Skeletal muscle cell (primary cell): Measurements from ENCODE around the gene CPSF4L.

Experiments used
- DNase-seq: peaks from one replicate; pipeline ENCODE4 v3.0.0-alpha.2; 2010; ENCODE audit warnings: low read depth
- H3K4me3 ChIP-seq: 2 replicates; pipeline ENCODE4 v1.5.1; 2011; ENCODE audit warnings: low read depth, mild to moderate bottlenecking, control low read depth, low read length, moderate library complexity

Gene CPSF4L

GRCh38 chr17:73210002-73210678, 51.5 kb downstream of the CPSF4L start:
- DNase-seq: no peak
- no peak overlapping the region for H3K4me3 ChIP-seq

DNA sequence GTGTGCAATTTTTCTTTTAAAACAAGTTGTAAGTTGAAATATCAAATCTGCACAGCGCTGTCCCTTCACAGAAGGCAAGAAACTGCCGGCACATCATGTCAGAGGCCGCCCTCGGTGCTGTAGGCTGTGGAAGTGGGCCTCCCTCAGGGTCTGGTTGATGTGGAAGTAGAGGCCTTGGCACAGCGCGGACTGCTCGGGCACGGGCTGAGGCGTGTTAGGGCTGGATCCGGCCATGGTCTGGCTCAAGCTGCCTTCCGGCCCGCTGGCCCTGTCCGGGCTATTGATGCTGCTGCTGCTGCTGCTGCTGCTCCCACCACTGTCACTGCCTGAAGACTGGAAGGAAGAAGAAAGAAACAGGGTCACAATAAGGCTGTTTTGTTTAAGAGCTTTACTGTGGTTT, 52.2 kb downstream of the CPSF4L start:
- DNase-seq: no peak
- H3K4me3 ChIP-seq: no peak overlapping the region

GRCh38 chr17:73208139-73208827, 53.4 kb downstream of the CPSF4L start:
- DNase-seq: no peak

DNA sequence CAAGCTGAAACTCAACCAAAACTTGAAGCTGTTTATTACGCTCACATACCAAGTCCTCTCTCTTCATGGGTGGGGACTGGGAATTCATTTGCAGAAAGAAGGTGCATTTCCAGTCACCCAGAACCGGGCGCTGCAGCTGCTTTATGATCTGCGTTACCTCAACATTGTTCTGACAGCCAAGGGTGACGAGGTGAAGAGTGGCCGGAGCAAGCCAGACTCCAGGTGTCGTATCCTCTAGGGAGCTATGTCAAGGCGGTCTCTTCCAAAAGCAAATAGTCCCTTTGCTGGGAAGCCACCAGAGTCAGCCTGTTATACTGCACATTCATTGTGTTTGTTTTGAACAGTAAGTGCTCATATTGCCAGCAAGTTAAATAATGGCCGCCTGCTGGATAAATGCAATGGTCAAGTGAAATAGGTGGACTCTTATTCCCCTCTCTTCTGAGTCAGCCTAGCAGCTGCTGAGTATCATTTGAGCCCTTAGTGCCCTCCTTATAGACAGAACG, 56.2 kb downstream of the CPSF4L start:
- H3K4me3 ChIP-seq: no peak overlapping the region
- no peak for DNase-seq

More at GRCh38 chr17:73208139-73208827, 53.4 kb downstream of the CPSF4L start:
- H3K4me3 ChIP-seq: no peak overlapping the region

DNA sequence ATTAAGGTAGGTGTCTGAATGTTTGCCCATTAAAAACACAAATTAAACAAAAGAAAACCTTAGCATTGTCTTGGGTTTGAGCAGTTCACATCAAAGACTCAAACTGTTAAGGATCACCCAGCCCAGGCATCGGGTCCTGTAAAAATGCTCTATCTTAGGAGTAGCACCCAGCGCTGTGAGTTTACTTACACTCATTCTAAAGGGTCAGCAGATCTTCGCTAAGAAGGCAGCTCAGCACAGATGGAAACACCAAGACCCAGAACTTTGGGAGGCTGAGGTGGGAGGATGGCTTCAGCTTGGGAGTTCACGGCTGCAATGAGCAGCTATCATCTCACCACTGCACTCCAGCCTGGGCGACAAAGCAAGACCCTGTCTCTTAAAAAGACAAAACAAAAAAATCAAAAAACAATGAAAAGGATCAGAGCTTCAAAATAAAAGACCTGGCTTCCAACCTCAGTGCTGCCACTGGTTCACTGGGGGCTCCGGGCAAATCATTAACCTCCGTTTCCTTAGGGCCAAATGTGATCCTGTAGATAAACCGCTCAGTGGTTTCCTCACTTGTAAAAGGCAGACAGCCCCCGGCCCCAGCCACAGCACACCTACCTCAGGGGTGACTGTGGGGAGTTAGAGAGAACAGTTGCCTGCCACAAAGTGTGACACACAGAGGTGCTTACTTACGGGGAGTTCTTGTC, 57.7 kb downstream of the CPSF4L start:
- no peak overlapping the region for H3K4me3 ChIP-seq
- DNase-seq: no peak

GRCh38 chr17:73203135-73203787, 58.4 kb downstream of the CPSF4L start:
- H3K4me3 ChIP-seq: no peak overlapping the region
- DNase-seq: no peak

DNA sequence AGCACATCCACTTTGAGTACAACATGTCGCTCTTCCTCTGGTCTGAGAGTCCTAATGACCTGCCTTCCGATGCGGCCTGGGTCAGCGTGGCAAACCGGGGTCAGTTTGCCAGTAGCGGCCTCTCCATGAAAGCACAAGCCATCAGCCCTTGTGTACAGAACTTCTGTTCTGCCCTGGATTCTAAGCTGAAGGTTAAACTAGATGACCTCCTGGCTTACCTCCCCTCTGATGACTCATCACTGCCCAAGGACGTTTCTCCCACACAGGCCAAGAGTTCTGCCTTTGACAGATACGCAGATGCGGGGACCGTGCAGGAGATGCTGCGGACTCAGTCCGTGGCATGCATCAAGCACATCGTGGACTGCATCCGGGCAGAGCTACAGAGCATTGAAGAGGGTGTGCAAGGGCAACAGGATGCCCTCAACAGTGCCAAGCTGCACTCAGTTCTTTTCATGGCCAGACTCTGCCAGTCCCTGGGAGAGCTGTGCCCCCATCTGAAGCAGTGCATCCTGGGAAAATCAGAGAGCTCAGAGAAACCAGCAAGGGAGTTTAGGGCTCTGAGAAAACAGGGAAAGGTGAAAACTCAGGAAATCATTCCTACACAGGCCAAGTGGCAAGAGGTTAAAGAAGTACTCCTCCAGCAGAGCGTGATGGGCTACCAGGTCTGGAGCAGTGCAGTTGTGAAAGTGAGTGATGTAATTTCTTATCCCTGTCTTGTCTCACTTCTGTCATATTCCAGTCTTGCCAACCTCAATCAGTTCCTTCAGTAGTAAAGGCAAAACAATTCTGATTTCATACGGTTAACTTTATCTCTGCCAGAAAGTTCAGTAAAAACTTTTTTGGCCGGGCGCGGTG, 60.2 kb downstream of the CPSF4L start:
- no peak for DNase-seq
- H3K4me3 ChIP-seq: no peak overlapping the region

DNA sequence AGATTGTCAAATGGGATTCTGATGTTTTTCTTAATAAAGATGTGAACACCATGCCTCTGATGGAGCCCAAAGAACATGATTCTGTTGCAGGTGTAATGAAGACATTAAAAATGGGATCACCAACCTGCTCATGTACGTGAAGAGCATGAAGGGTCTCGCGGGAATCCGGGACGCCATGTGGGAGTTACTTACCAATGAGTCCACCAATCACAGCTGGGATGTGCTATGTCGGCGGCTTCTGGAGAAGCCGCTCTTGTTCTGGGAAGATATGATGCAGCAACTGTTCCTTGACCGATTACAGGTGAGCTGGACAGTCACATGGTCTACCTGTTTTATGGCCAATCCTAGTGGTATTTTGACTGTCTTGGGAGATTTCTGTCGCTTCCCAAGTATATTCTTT, 61.2 kb downstream of the CPSF4L start:
- no peak for DNase-seq
- H3K4me3 ChIP-seq: no peak overlapping the region

- H3K4me3 ChIP-seq: no peak overlapping the region
- no peak for DNase-seq
Measured at GRCh38 chr17:73199751-73200317, 61.8 kb downstream of the CPSF4L start.

DNA sequence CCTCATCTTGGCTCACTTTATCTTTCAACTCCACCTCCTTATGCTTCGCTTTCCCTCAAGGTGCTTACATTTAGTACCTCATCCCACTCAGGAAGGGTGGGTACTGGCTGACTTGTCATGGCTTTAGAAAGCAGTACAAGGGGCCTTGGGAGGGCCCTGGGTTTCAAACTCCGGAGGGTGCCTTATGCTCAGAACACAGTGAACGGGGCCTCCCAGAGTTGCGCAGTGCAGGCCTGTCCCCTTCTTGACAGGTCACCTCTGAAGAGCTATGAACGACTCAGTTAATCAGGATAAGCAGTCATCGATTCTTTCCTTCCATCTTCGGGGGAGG, 62.8 kb downstream of the CPSF4L start:
- no peak for DNase-seq
- no peak overlapping the region for H3K4me3 ChIP-seq
